ENCODE measurements around the gene ACP7. TPM values are rescaled to one million over a fixed set of nuclear protein-coding genes. Genes with fewer than 3 reads are reported as not detected.
A peak's percentile ranks its signal among the peaks of the same experiment; 100 is the strongest.

The ACP7 gene
- total and polyA plus RNA-seq, 8 donors, result 0.13 to 0.23 (median 0.18) TPM; not detected in 2

DNA sequence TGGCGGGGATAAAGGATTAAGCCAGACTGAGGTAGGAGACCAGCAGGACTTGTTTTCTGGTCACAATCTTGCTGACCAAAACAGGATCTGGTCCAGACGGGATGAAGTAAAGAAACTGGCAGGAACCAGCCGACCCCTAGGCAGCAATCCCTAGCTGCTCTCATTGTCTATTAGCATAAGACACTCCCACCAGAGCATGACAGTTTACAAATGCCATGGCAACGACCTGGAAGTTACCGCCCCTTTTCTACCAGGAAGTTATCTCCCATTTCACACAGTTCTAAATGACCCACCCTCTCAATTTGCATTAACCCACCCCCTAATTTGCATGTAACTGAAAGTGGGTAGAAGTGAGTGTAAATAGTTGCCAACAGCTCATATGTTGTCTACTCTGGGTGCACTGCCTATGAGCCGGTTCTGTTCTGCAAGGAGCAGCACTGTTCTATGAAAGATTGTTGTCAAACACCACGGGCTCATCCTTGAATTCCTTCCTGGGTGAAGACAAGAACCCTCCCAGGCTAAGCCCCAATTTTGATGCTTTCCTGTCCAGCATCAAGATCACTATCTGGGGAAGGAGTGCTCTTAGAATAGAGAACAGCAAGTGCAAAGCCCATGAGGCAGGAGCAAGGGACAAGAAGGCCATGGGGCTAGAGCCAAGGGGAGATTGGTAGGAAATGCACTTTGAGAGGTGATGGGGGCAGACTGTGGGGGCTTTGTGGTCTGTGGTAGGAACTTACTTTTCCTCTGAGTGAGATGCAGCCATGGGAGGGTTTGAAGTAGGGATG lies 37.9 kb upstream of the ACP7 start:
- TF ChIP-seq, protein P1, sequence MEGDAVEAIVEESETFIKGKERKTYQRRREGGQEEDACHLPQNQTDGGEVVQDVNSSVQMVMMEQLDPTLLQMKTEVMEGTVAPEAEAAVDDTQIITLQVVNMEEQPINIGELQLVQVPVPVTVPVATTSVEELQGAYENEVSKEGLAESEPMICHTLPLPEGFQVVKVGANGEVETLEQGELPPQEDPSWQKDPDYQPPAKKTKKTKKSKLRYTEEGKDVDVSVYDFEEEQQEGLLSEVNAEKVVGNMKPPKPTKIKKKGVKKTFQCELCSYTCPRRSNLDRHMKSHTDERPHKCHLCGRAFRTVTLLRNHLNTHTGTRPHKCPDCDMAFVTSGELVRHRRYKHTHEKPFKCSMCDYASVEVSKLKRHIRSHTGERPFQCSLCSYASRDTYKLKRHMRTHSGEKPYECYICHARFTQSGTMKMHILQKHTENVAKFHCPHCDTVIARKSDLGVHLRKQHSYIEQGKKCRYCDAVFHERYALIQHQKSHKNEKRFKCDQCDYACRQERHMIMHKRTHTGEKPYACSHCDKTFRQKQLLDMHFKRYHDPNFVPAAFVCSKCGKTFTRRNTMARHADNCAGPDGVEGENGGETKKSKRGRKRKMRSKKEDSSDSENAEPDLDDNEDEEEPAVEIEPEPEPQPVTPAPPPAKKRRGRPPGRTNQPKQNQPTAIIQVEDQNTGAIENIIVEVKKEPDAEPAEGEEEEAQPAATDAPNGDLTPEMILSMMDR (IDR thresholded peaks at IDR 0.05), result no peak
- Histone ChIP-seq H3K4me1 (no peaks in the 10 kb centered on the region), H3K27me3 (no peaks in the 10 kb centered on the region), H3K36me3 (no peaks in the 10 kb centered on the region), H3K27ac (no peak overlapping the region), H3K4me3 (no peak overlapping the region), H3K9me3 (no peaks in the 10 kb centered on the region)
- DNase-seq (no peak), ATAC-seq (no peak)
- intact Hi-C loops (cut with DNase I), result no loop called here

DNA sequence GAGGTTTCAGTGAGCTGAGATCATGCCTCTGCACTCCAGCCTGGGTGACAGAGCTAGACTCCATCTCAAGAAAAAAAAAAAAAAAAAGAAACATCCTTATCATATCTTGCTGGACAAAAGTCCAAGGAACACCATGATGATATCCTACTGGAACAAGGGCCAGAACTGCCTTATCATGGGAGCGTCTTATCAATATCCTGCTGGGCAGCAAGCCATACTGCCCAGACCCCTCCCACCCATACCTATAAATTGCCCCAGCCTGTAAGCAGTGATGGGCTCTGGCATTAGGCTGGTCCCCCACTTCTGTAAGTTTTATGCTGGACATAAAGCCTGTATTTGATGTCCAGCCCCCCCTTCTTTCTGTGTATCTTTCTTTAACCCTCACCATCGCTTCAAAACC lies 37.1 kb upstream of the ACP7 start:
- intact Hi-C loops (cut with DNase I), result no loop called here
- H3K27me3 ChIP-seq, result no peaks in the 10 kb centered on the region
- no peak overlapping the region for H3K4me3 ChIP-seq
- no peak overlapping the region for H3K27ac ChIP-seq
- DNase-seq (no peak), ATAC-seq (no peak)
- no peaks in the 10 kb centered on the region for H3K36me3 ChIP-seq
- no peaks in the 10 kb centered on the region for H3K9me3 ChIP-seq
- TF ChIP-seq, protein P1 (IDR thresholded peaks at IDR 0.05), result no peak
- no peaks in the 10 kb centered on the region for H3K4me1 ChIP-seq

DNA sequence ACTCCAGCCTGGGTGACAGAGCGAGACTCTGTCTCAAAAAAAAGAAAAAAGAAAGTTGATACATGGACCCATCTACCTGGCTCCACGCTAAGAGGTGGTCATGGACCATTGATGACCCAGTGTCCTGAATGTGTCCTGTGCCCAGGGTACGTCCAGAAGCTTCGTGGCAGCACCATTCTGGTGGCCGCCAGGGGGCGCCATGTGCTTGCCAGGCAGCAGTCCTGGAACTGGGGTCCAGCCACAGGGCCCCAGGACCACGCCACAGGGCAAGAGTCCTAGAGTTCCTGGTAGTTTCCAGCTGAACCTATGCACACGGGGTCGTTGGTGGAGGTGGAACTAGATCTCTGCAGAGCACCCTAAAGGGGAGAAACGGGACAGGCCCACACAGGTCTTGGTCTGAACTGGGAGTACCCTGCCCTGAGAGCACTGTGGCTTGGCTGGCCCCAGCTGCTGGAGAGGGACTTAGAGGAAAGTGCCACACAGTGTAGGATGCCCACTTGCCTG lies 31.9 kb upstream of the ACP7 start:
- Histone ChIP-seq H3K27ac (no peak overlapping the region), H3K4me1 (no peaks in the 10 kb centered on the region), H3K27me3 (no peaks in the 10 kb centered on the region), H3K36me3 (no peaks in the 10 kb centered on the region), H3K9me3 (no peaks in the 10 kb centered on the region), H3K4me3 (no peak overlapping the region)
- TF ChIP-seq, protein P1 (IDR thresholded peaks at IDR 0.05), result peak; percentile 72 to 82
- intact Hi-C loops (cut with DNase I), result no loop called here
- ATAC-seq, result peak; percentile 80
- peak in 3 of 4 donors; percentile 46 to 94 (median 49) for DNase-seq

DNA sequence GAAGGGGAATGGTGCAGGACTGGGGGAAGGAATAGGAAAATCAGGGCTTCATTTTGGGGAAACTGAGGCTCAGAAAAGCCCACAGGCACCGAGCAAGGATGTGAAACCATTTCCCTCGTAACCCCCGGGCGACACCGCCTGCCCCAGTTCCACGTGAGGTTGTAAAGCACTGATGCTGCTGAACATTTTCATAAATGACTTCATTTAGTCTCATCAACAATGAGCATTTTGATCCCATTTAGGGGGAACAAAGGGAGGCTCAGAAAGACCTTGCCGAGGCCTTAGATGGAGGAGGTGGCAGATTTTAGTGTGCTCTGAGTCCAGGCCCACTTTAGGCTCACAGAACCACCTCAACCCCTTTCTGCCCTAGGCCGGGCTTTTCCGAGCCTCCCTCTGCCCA lies 31.3 kb upstream of the ACP7 start:
- Histone ChIP-seq H3K36me3 (no peaks in the 10 kb centered on the region), H3K27ac (no peak overlapping the region), H3K4me3 (no peak overlapping the region), H3K4me1 (no peaks in the 10 kb centered on the region), H3K27me3 (no peaks in the 10 kb centered on the region), H3K9me3 (no peaks in the 10 kb centered on the region)
- DNase-seq (no peak), ATAC-seq (no peak)
- TF ChIP-seq, protein P1 (IDR thresholded peaks at IDR 0.05), result no peak
- intact Hi-C loops (cut with DNase I), result no loop called here

DNA sequence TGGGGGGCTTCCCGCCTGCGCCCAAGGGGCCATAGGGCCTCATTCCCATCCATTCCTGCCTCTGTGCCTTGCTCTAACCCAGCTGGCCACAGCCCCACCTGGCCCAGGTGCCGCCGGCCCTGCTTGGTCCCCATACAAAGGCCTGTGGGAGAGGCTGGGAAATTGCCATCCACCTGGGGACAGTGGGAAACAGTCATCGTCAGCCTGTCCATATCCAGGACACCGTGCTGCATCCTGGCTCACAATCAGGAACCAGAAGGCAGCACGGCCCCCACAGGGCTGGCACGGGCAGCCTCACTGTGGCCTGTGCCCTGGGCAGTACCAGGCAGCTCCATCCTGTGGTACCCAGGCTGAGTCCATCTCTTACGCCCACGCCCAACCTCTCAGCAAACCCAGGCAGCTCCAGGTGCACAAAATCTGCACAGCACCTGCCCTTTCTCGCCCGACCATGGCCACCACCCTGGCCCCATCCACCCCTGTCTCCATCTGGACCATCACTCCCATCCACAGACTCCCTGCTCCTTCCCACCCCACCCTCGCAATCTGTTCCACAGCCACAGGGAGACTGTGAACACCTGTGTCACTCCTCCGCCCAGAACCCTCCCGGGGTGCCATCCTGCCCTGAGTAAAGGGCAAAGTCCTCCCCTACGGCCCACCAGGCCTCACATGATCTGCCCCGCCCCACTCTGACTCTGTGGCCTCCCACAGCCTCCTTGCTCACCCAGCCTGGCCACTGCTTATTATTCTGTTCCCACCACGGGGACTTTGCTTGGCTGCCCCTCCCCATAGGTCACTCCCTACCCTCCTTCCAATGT lies 30.7 kb upstream of the ACP7 start:
- intact Hi-C loops (cut with DNase I), result no loop called here
- H3K4me1 ChIP-seq, result no peaks in the 10 kb centered on the region
- no peak overlapping the region for H3K27ac ChIP-seq
- no peaks in the 10 kb centered on the region for H3K9me3 ChIP-seq
- ATAC-seq, result no peak
- TF ChIP-seq, protein P1 (IDR thresholded peaks at IDR 0.05), result no peak
- no peak for DNase-seq
- H3K4me3 ChIP-seq, result no peak overlapping the region
- H3K27me3 ChIP-seq, result no peaks in the 10 kb centered on the region
- no peaks in the 10 kb centered on the region for H3K36me3 ChIP-seq
